Lower lobe of right lung (tissue), 2 donors: ENCODE measurements around the gene SLC15A1. TPM values are rescaled to one million over a fixed set of nuclear protein-coding genes. Genes with fewer than 3 reads are reported as not detected.

Source experiments
- ATAC-seq, 2 donors: fragments of 200-7000 bp; cut with Tn5 transposase; one replicate each; pipeline ENCODE4 v1.9.1; 2020 to 2022; ENCODE audit warnings: mild to moderate bottlenecking in 2 of 2, moderate library complexity in 2 of 2
- DNase-seq: peaks from one replicate; pipeline ENCODE4 v3.0.0-alpha.2; 2020
- H3K27ac ChIP-seq: fragments of 200-600 bp; one replicate; pipeline ENCODE4 v1.8.0; 2022
- H3K27me3 ChIP-seq: fragments of 200-600 bp; one replicate; pipeline ENCODE4 v1.8.0; 2022; ENCODE audit warnings: low read depth
- H3K36me3 ChIP-seq: fragments of 200-600 bp; one replicate; pipeline ENCODE4 v1.8.0; 2022; ENCODE audit warnings: mild to moderate bottlenecking
- H3K4me1 ChIP-seq: fragments of 200-600 bp; one replicate; pipeline ENCODE4 v1.8.0; 2022
- H3K4me3 ChIP-seq: fragments of 200-600 bp; one replicate; pipeline ENCODE4 v1.8.0; 2022; ENCODE audit warnings: mild to moderate bottlenecking
- H3K9me3 ChIP-seq: fragments of 200-600 bp; one replicate; pipeline ENCODE4 v1.8.0; 2022
- intact Hi-C: fragments of 100-400 bp; cut with DNase I; formaldehyde crosslinking; loops from one replicate; pipeline ENCODE4 v1.11.0; 2022
- total RNA-seq: library from RNA; stranded (reverse); fragmentation: NEBNext Ultra II Directional; extraction: Animal tissue kit (Norgen Biotek cat#: 25700); gene quantifications from one replicate; pipeline ENCODE4 v1.2.1, GENCODE V29; 2021
- TF ChIP-seq, protein P1 (sequence below): fragments of 200-600 bp; IDR thresholded peaks from one replicate; pipeline ENCODE4 v1.8.0; 2022; ENCODE audit warnings: antibody characterized with exemption, mild to moderate bottlenecking
- donor health status: DM: no; HTN: yes; CAD: no; lungs with severe emphysema.

SLC15A1 gene
- total RNA-seq, 1 donor from 2014 or later = not detected

DNA sequence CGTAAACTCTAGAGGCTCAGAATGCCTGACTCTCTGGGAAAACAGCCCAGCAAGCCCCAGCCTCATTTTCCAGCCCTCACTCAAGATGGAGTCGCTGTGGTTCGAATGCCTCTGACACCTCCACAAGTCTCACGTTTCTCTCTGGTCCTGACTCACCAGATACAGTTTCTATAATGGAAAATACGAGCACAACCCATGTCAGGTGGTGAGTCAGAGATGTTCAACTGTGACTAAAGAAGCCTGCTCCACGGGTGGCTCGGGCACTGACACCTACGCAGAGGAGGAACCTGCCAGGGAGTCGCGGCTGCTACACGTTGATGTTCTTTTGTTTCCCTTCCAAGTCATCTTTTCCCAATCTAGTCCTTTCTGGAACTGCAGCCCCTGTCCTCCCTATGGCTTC lies 88.4 kb downstream of the SLC15A1 start:
- Histone ChIP-seq H3K27ac (no peak overlapping the region), H3K4me1 (no peaks in the 10 kb centered on the region), H3K9me3 (no peaks in the 10 kb centered on the region), H3K36me3 (no peaks in the 10 kb centered on the region), H3K27me3 (no peaks in the 10 kb centered on the region), H3K4me3 (no peak overlapping the region)
- intact Hi-C loops = no loop called here
- no peak for DNase-seq
- TF ChIP-seq, protein P1, sequence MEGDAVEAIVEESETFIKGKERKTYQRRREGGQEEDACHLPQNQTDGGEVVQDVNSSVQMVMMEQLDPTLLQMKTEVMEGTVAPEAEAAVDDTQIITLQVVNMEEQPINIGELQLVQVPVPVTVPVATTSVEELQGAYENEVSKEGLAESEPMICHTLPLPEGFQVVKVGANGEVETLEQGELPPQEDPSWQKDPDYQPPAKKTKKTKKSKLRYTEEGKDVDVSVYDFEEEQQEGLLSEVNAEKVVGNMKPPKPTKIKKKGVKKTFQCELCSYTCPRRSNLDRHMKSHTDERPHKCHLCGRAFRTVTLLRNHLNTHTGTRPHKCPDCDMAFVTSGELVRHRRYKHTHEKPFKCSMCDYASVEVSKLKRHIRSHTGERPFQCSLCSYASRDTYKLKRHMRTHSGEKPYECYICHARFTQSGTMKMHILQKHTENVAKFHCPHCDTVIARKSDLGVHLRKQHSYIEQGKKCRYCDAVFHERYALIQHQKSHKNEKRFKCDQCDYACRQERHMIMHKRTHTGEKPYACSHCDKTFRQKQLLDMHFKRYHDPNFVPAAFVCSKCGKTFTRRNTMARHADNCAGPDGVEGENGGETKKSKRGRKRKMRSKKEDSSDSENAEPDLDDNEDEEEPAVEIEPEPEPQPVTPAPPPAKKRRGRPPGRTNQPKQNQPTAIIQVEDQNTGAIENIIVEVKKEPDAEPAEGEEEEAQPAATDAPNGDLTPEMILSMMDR = no peak
- no peak for ATAC-seq

DNA sequence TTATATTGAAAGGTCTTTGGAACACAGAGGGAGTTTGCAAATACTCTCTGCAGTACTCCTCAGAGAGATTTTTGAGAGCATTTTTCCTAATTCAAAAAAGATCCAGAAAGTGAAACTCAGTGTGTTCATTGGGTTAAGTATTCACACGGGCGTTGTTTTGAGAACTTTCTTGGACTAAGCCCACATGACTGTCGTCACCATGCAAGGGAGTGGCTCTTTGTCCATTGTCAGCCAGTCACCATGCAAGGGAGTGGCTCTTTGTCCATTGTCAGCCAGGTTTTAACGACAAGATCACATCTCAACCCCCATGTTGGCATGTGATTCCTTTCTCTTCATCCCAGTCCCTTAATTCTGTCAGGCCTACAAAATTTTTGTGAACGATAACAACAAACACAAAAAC lies 94.3 kb downstream of the SLC15A1 start:
- Histone ChIP-seq H3K4me1 (peaks cover 10% of the 10 kb centered on the region), H3K4me3 (peak overlapping the region; percentile 28), H3K27ac (peak overlapping the region; percentile 60), H3K27me3 (no peaks in the 10 kb centered on the region), H3K36me3 (no peaks in the 10 kb centered on the region), H3K9me3 (no peaks in the 10 kb centered on the region)
- intact Hi-C loops = loop anchor here (10.0 kb wide), 1 partner anchor 213 kb away; no protein-coding TSS in a partner anchor
- ATAC-seq (peak; percentile 57 to 81), DNase-seq (no peak)
- TF ChIP-seq, protein P1 = no peak

DNA sequence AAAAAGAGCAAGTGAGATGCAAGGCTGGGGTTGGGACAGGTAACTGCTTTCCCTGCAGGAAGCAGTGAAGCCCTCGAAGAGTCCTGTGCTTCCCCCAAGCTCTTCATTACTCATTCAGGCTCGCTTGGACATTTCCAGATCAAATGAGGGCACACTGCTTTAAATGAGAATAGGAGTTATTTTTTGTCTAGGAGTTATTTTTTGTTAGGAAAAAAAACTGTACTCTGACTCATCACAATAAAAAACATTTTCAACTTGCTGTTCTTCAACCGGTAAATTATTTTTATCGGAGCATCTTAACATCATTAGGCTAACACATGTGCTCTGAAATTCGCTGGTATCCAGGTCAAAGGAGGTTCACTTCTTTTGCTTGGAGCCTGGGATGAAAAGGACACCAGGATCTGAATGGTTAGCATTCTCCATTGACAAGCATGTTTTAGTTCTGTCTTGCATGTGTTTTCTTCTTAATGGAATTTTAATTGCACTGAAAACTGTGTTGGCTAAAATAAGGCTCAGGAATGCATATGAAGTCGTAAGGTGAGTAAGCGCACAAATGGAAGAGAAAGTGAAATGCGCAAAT lies 94.9 kb downstream of the SLC15A1 start:
- intact Hi-C loops = loop anchor here (10.0 kb wide), 1 partner anchor 213 kb away; no protein-coding TSS in a partner anchor
- DNase-seq (no peak), ATAC-seq (peak; percentile 6 to 32)
- H3K9me3 ChIP-seq = no peaks in the 10 kb centered on the region
- H3K4me3 ChIP-seq = peak overlapping the region; percentile 28
- H3K4me1 ChIP-seq = peaks cover 11% of the 10 kb centered on the region
- TF ChIP-seq, protein P1 = no peak
- H3K27ac ChIP-seq = peak overlapping the region; percentile 60
- H3K27me3 ChIP-seq = no peaks in the 10 kb centered on the region
- H3K36me3 ChIP-seq = no peaks in the 10 kb centered on the region

DNA sequence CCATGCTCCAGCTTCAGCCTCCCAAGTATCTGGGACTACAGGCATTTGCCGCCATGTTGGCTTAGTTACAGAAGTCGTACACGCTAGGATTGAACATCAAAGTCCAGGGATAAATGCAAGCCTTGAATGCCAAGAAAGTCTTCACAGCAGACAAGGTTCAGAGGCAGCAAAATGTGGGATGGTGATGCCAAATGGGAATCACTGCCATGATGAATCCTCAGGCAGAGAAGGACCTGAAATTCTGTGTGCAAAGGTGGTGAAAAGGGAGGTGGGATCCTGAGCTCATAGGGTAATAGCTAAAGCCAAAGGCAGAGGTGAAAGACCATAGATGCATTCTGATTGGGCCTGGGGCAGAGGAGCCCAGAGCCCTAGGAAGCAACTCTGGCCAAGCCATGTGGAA lies 96.2 kb downstream of the SLC15A1 start:
- ATAC-seq = no peak
- TF ChIP-seq, protein P1 = no peak
- Histone ChIP-seq H3K9me3 (no peaks in the 10 kb centered on the region), H3K4me3 (no peak overlapping the region), H3K27me3 (no peaks in the 10 kb centered on the region), H3K36me3 (no peaks in the 10 kb centered on the region), H3K27ac (no peak overlapping the region), H3K4me1 (peaks cover 11% of the 10 kb centered on the region)
- intact Hi-C loops = loop anchor here (10.0 kb wide), 1 partner anchor 211 kb away; no protein-coding TSS in a partner anchor
- no peak for DNase-seq

DNA sequence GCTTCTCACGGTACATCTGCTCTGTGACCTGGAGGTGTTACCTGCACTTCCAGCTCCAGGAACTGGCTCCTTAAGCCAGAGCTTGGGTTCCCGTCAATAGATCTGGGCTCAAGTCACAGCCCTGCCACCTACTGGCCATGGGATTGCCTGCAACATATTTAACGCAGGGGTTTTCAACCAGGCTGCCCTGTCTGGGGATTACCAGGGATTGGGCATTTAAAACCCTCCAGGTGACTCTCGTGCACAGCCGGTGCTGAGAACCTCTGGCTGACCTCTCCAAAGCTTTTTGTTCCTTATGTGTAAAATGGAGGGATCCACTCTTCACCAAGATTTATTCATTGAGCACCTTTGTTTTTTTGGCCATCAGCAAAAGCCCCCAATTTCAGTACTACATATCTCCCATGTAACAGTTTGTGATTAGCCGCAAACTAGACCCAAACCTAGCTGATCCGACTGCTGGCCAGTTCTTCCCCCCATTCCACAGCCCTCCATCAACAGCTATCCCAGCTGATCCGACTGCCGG lies 98.9 kb downstream of the SLC15A1 start:
- ATAC-seq = peak; percentile 89
- H3K4me3 ChIP-seq = no peak overlapping the region
- H3K27me3 ChIP-seq = no peaks in the 10 kb centered on the region
- H3K4me1 ChIP-seq = peaks cover 26% of the 10 kb centered on the region
- no peak overlapping the region for H3K27ac ChIP-seq
- TF ChIP-seq, protein P1 = peak; percentile 92
- H3K9me3 ChIP-seq = no peaks in the 10 kb centered on the region
- intact Hi-C loops = loop anchor here (10.0 kb wide), 1 partner anchor 209 kb away; no protein-coding TSS in a partner anchor
- peak; percentile 81 for DNase-seq
- H3K36me3 ChIP-seq = no peaks in the 10 kb centered on the region
